SK-N-MC (cell line): ENCODE results near the gene OTUB2.

Experiments used
- DNase-seq: peaks from one replicate; pipeline ENCODE4 v3.0.0-alpha.2; 2011; ENCODE audit warnings: low read depth, low spot score
- H3K27ac ChIP-seq: fragments of 200-600 bp; sonication (generic); 2 replicates; pipeline ENCODE4 v1.5.1; 2016; ENCODE audit warnings: mixed run types
- H3K36me3 ChIP-seq: fragments of 200-600 bp; sonication (generic); 2 replicates; pipeline ENCODE4 v1.6.1; 2017; ENCODE audit warnings: antibody characterized with exemption, low read length, mixed read lengths; ENCODE audit not compliant: insufficient read depth
- H3K4me3 ChIP-seq: fragments of 200-600 bp; sonication (generic); 2 replicates; pipeline ENCODE4 v1.5.1; 2016
- H3K9ac ChIP-seq: fragments of 200-600 bp; sonication (generic); 2 replicates; pipeline ENCODE4 v1.8.0; 2017; ENCODE audit warnings: mixed run types, mixed read lengths; ENCODE audit not compliant: insufficient read length
- H3K9me3 ChIP-seq: fragments of 200-600 bp; sonication (generic); 2 replicates; pipeline ENCODE4 v1.6.1; 2017; ENCODE audit warnings: low read depth, mild to moderate bottlenecking, antibody characterized with exemption, low read length, moderate library complexity, mixed read lengths
- EZH2 ChIP-seq: fragments of 200-600 bp; sonication (generic); IDR thresholded peaks from one replicate; pipeline ENCODE4 v1.6.1; 2017; ENCODE audit warnings: antibody characterized with exemption
- FOXP2 ChIP-seq: optimal IDR thresholded peaks from 2 replicates; pipeline ENCODE3; 2011; ENCODE audit warnings: mild to moderate bottlenecking, moderate library complexity; ENCODE audit not compliant: insufficient read depth; ENCODE audit errors: extremely low read length, control extremely low read depth
- POLR2AphosphoS5 ChIP-seq: IDR thresholded peaks from 2 replicates; pipeline ENCODE4 v1.6.1; 2012; ENCODE audit warnings: mild to moderate bottlenecking, low read depth, low read length, borderline replicate concordance

OTUB2 gene

DNA sequence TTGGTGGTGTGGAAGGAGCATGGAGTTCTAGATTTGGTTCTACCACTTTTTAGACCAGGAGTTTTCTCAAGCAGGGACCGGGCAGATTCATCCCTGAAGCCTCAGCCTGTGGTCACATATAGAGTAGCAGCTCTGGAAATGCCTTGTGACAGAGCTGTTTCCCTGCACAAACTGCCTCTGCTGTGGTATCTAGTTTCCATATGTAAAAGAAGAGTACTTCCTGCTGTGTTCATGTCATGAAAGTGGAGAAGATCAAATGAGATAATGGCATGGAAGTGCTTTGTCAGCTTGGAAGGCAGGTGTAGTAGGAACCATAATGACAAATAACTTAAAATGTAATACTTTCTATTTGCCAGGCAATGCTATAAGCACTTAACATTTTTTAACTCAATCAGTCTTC is 26.1 kb downstream of the OTUB2 start:
- Histone ChIP-seq H3K9me3 (no peaks in the 10 kb centered on the region), H3K4me3 (no peak overlapping the region), H3K9ac (no peak overlapping the region), H3K27ac (no peak overlapping the region), H3K36me3 (peaks cover 92% of the 10 kb centered on the region)
- TF ChIP-seq FOXP2 (no peak), POLR2AphosphoS5 (no peak), EZH2 (no peak)
- DNase-seq, result no peak

DNA sequence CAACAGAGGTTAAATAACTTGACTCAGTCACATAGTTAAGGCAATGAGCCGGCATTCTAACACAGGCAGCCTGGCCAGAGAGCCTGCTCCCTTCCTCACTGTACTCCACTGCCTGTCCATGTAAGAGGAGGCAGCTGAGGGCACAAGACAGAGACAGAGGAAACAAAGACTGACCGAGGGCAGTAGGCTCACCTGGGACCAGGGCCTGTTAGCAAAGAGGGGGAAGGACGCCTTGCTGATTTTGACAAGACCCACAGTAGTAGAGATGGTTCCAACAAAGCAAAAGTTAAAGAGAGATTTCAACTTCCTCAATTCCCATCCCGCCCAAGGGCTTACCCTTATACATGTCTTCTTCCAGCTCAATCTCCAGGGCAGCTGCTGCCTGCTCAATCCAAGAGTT is 26.5 kb downstream of the OTUB2 start:
- no peak for TF ChIP-seq EZH2
- TF ChIP-seq POLR2AphosphoS5, result no peak
- no peak for TF ChIP-seq FOXP2
- Histone ChIP-seq H3K36me3 (peaks cover 91% of the 10 kb centered on the region), H3K9me3 (no peaks in the 10 kb centered on the region), H3K9ac (no peak overlapping the region), H3K4me3 (no peak overlapping the region), H3K27ac (no peak overlapping the region)
- DNase-seq, result no peak

DNA sequence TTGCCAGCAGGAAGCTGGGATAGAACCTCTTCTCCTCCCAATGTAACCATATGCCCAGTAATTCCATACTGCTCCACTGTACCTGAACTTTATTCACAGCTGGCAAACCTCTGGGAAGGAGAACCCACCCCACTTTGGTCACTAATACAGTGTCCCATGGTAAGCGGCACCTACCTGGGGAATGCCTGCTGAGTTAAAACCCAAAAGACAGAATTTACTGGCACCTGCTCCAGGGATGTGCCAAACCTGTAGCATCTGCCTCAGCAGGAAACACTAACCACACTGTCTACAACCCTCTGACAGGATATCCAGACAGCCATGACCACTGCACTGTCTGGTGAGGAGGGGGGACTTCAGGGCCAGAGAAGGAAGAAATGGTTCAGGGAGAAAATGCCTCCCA is 28.3 kb downstream of the OTUB2 start:
- no peak for DNase-seq
- H3K9me3 ChIP-seq, result no peaks in the 10 kb centered on the region
- no peak overlapping the region for H3K4me3 ChIP-seq
- TF ChIP-seq POLR2AphosphoS5 (no peak), FOXP2 (no peak), EZH2 (no peak)
- H3K27ac ChIP-seq, result no peak overlapping the region
- peaks cover 92% of the 10 kb centered on the region for H3K36me3 ChIP-seq
- H3K9ac ChIP-seq, result no peak overlapping the region

DNA sequence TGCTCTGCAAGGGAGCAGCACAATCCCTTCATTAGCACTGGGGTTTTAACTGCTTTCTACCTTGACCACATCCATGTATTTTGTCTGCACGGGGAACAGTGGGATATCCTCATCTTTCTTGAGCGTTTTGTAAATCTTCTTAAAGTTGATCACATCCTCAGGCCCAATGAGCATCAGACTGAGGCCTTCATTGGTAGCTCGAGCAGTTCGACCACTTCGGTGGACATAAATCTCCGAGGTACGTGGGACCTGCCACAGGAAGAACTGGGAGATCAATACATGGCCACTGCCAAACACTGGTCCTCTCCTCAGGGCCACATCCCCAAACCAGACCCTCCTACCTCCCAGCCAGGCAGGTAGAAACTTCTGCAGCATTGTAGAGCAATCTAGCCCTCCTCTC is 28.8 kb downstream of the OTUB2 start:
- no peak overlapping the region for H3K4me3 ChIP-seq
- DNase-seq, result no peak
- H3K9ac ChIP-seq, result no peak overlapping the region
- no peak overlapping the region for H3K27ac ChIP-seq
- TF ChIP-seq FOXP2 (no peak), EZH2 (no peak), POLR2AphosphoS5 (no peak)
- no peaks in the 10 kb centered on the region for H3K9me3 ChIP-seq
- H3K36me3 ChIP-seq, result peaks cover 92% of the 10 kb centered on the region

DNA sequence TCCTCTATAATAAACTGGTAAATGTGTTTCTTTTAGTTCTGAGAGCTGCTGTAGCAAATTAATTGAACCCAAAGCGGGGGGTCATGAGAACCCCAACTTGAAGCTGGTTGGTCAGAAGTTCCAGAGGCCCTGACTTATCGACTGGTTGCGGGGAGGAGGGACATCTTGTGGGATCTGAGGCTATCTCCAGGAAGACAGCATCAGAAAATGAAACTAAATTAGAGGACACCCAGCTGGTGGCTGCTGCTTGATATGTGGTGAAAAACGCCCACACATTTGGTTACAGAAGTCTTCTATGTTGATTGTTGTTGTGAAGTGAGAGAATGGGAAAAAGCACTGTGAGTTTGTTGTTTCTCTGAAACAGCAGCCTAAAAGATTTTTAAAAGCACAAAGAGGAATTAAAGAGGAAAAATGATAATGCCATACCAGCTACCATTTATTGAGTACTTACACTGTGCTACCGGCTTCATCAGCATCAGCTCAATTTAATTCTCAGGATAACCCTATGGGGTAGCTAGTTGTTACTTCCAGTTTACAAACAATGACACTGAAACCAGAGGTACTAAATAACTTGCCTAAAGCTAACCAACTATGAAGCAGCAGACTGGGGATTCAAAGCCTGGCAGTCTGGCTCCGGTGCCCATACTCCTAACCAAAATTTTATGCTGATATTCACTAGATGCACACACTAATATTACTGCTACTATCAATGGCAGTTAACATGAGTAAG is 30.6 kb downstream of the OTUB2 start:
- TF ChIP-seq EZH2 (no peak), FOXP2 (no peak), POLR2AphosphoS5 (no peak)
- H3K4me3 ChIP-seq, result no peak overlapping the region
- peaks cover 92% of the 10 kb centered on the region for H3K36me3 ChIP-seq
- no peak overlapping the region for H3K27ac ChIP-seq
- no peak overlapping the region for H3K9ac ChIP-seq
- no peaks in the 10 kb centered on the region for H3K9me3 ChIP-seq
- DNase-seq, result no peak

DNA sequence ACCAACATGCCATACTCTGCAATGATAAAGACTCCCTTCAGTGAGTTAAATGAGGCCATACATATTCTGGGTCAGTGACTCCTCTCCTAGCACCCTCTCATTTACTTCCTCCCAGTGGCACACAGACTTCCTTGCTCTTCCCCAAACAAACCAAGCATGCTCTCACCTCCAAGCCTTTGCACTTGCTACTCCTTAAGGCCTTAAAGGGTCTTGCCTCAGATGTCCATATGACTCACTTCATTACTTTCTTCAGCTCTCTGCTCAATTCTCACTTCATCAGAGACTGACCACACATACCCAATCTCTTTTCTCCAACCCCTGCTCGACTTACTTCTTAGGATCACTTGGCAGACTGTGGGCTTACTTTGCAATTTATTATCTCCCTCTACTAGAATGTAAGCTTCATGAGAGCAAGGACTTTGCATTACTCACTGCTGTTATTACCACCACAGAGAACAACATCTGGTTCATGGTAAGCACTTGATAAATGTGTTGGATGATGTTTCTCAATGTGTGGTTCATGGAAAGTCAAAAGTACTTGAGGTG is 32.1 kb downstream of the OTUB2 start:
- no peak overlapping the region for H3K9ac ChIP-seq
- H3K27ac ChIP-seq, result no peak overlapping the region
- H3K9me3 ChIP-seq, result no peaks in the 10 kb centered on the region
- no peak overlapping the region for H3K4me3 ChIP-seq
- H3K36me3 ChIP-seq, result peaks cover 93% of the 10 kb centered on the region
- TF ChIP-seq POLR2AphosphoS5, result no peak
- TF ChIP-seq EZH2, result no peak
- TF ChIP-seq FOXP2, result no peak
- DNase-seq, result no peak

DNA sequence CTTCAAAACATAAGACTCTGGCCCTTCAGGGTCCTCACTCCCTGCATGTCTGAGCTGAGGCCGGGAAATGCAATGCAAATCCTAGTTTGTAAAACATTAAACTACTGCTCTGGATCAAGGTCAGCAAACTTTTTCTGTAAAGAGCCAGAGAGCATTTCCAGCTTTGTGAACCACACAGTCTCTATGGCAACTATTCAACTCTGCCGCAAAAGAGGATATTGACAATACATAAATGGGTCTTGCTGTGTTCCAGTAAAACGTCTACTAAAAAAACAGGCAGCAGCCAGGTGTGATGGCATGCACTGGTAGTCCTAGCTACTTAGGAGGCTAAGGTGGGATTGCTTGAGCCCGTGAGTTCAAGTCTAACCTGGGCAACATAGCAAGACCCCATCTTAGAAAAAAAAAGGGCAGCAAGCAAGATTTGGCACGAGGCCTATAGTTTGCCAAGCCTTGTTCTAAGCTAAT is 32.6 kb downstream of the OTUB2 start:
- peaks cover 95% of the 10 kb centered on the region for H3K36me3 ChIP-seq
- no peaks in the 10 kb centered on the region for H3K9me3 ChIP-seq
- no peak overlapping the region for H3K4me3 ChIP-seq
- H3K27ac ChIP-seq, result no peak overlapping the region
- no peak overlapping the region for H3K9ac ChIP-seq
- TF ChIP-seq FOXP2, result no peak
- no peak for TF ChIP-seq POLR2AphosphoS5
- no peak for TF ChIP-seq EZH2
- DNase-seq, result no peak

DNA sequence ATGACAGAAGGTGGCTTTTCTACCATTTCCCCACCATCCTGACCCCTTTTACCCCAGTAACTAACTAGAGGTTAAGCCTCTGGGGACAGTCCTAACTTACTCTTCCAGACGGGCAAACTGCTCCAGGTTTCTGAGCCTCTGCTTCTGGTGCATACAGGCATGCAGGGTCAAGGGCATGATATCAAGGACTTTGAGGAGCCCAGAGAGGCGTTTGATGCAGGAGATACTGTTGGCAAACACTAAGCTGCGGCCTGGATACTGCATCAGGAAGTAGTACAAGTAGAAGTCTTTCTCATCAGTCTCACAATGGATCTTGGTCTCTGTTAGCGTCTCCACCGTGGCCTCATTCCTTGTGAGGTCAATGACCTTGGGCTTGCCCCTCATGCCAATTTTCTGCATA is 33.9 kb downstream of the OTUB2 start:
- TF ChIP-seq EZH2, result no peak
- no peak for TF ChIP-seq POLR2AphosphoS5
- TF ChIP-seq FOXP2, result no peak
- no peak overlapping the region for H3K9ac ChIP-seq
- H3K36me3 ChIP-seq, result peaks cover 82% of the 10 kb centered on the region
- no peak overlapping the region for H3K4me3 ChIP-seq
- no peak for DNase-seq
- no peaks in the 10 kb centered on the region for H3K9me3 ChIP-seq
- no peak overlapping the region for H3K27ac ChIP-seq

DNA sequence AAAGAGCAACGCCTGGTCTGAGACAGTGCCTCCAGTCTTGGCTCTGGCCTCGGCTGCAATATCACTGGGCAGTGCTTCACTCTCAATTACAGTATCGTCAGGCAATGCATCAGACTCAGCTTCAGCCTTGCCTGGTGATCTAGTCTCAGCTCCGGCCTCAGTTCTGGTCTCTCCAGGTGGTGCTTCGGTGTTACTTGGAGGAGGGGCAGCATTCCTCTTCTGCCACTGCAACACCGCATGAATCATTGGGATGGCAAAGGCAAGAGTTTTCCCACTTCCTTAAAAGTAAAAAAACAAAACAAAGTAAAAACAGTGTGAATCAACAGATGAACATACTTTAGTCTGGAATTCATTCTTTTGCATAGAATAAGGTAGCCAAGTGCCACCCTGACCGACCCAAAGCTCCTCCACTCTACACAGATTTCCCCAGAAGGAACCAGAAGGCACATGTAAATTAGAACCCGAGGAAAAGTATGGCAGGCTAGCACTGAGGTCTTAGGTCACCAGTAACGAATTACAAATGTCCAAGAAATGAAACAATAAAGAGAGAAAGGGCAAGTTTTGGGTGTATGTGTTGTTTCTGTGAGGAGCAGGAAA is 36.3 kb downstream of the OTUB2 start:
- Histone ChIP-seq H3K9ac (no peak overlapping the region), H3K9me3 (no peaks in the 10 kb centered on the region), H3K36me3 (peaks cover 59% of the 10 kb centered on the region), H3K27ac (no peak overlapping the region), H3K4me3 (no peak overlapping the region)
- TF ChIP-seq FOXP2 (no peak), POLR2AphosphoS5 (no peak), EZH2 (no peak)
- no peak for DNase-seq
